Right hindlimb (tissue), 1 donor: ENCODE measurements around the gene MEIS3.
"Not testable (repeated sequence)": the region's sequence is repeated elsewhere in the genome, so short reads cannot be mapped to it uniquely, and the experiment has no call there.

ENCODE experiments used
- DNase-seq: peaks from one replicate; pipeline ENCODE4 v3.0.0-alpha.2; 2018

MEIS3 gene

GRCh38 chr19:47414469-47414868 lies 4.9 kb downstream of the MEIS3 start:
- DNase-seq = no peak

GRCh38 chr19:47413941-47414340 lies 5.4 kb downstream of the MEIS3 start:
- DNase-seq = no peak

DNA sequence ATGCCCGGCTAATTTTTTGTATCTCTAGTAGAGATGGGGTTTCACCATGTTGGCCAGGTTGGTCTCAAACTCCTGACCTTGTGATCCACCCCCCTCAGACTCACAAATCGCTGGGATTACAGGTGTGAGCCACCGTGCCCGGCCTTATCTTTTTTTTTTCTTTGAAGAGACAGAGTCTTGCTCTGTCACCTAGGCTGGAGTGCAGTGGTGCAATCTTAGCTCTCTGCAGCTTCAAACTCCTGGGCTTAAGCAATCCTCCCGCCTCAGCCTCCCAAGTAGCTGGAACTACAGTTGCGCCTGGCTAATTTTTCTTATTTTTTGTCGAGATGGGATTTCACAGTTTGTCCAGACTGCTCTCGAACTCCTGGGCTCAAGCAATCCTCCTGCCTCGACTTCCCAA lies 7.6 kb downstream of the MEIS3 start:
- not testable (repeated sequence) for DNase-seq

GRCh38 chr19:47411101-47411500 lies 8.2 kb downstream of the MEIS3 start:
- DNase-seq = no peak

- no peak for DNase-seq
Observed at GRCh38 chr19:47408156-47408938, 11.0 kb downstream of the MEIS3 start.

DNA sequence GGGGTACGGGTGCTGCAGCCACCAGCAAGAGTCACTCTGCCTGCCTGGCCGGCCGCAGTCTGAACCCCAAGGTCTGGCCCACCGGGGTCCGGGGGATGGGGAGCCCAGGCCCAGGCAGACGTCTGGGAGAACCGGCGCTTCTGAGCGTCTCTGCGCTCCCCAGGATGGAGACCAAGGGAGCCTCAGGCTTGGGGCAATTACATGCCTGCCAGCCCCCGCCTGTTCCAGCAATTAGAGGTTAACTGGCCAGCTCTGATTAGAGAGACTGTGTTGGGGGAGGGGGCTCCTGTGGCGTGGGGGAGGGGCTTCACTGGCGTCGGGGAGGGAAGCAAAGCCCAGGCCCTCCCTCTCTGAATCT lies 11.9 kb downstream of the MEIS3 start:
- DNase-seq = no peak

DNA sequence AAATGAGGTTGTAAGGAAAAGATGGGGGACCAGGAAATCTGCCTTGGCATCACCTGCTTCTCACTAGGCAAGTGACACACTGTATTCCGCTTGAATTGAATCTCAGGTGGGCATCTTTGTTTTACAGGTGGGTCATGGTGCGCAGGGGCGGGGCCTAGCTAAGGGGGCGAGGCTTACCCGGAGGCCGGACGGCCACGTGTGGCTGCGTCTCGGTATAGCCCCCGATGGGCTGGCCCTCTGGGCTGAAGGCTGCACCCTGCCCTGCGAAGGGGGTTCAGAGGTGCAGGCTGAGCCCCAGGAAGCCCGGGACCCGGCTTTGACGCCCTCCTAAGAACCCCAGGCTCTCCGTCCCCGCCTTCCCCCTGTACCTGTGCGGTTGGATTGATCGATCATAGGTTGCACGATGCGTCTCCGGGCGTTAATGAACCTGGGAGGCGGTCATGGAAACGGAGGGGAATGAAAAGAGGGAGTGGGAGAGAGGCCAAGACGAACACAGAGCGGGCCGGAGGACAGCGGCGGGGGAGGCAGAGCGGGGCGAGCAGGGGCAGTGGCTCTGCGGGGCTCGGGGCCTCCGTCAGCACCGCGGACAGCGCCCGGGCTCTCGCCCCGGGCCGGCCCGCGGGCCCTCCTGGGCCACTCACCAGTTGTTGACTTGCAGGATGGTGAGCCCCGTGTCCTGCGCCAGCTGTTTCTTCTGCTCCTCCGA lies 12.5 kb downstream of the MEIS3 start:
- DNase-seq = peak; percentile 43

GRCh38 chr19:47405854-47406417 lies 13.4 kb downstream of the MEIS3 start:
- no peak for DNase-seq

DNA sequence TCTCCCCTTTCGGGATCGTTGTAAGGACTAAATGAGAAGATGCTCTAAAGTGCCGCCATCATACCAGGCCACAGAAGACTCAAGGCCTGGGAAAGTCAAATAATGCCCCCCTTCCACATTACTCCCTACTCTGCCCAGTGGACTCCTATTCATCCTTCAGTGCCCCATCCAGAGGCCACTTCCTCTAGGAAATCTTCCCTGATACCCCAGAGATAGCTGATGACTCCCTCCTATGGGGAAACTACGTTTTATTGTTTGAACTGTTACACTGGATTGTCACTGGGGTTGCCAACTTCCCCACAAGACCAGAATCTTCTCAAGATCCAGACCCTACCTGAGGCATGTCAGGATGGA lies 14.2 kb downstream of the MEIS3 start:
- DNase-seq = no peak

DNA sequence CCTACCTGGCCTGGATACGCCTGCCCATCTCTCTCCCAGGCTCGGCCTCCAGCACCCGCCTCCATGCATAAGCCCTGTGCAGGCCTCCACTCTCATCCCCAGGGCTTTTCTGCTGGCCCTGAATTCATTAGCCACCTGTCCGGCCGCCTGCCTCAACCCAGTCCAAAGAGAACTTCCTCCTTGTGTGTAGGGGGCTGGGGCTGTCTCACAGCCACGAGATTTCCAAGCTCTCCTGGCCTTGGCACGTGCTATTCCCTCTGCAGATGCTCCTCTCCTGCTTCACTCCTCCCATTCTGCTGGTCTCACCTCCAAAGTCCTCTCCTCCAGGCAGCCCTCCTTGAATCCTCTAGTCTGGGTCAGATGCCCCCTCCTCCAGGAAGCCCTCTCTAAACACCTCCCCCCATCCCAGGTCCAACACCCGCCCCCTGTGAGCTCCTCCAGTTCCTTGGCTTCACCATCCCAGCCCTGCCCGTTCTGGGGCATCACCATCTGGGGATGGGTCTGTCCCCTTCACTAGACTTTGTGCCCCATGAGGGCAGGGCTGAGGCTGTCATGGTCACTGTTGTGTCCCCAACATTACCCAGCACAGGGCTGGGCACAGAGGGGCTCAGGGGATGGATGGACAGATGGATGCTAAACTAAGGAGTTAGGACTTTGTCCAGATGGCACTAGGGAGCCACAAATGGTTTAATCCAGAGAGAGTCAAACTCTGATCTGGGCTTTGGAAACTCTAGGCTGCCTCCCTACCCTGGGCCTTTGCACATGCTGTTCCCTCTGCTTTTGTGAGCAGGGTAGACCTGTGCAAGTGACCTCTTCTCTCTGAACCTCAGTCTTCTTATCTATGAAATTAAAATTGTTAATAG lies 14.8 kb downstream of the MEIS3 start:
- no peak for DNase-seq

DNA sequence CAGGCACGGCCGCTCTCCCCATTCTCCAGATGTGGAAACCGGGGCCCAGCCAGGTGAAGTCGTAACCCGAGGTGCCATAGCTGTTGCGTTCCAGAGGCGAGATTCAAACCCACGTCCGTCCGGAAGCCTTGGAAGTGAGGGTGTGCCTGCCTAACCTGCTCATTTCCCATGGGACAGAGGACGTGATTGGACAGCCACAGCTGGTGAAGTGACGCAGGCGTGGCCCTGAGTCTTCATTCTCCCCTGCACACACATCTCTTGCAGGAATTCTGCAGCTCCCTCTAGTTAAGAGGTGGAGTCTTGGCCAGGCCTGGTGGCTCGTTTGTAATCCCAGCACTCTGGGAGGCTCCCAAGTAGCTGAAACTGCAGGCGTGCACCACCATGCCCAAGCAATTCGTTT lies 16.8 kb downstream of the MEIS3 start:
- DNase-seq = no peak

- DNase-seq = no peak
Observed at GRCh38 chr19:47398707-47399597, 20.4 kb downstream of the MEIS3 start.

DNA sequence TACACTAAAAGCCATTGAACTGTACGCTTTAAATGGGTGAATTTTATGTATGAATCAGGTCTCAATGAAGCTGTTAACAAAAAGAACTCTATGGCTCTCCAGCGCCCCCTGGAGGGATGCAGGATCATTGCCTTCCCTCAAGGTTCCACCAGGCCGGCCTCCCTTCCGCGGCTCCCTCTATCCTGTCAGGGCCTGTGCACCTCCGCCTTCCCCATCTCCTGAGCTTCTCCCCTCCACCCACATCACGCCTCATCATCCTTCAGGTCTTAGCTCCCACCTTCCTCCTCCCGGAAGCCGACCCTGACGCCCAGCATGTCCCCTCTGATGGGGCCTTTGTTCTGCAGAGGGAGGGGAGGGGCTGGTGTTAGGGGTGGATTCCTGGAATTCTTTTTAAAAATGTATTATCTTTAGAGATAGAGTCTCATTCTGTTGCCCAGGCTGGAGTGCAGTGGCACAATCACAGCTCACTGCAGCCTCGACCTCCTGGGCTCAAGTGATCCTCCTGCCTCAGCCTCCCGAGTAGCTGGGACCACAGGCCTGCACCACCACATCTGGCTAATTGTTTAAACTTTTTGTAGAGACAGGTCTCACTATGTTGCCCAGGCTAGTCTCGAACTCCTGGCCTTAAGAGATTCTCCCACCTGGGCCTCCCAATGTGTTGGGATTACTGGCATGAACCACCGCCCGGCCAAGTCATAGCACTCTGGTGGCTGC lies 27.7 kb downstream of the MEIS3 start:
- peak; percentile 68 for DNase-seq

- no peak for DNase-seq
Observed at GRCh38 chr19:47390533-47391488, 28.5 kb downstream of the MEIS3 start.

- no peak for DNase-seq
Observed at GRCh38 chr19:47389150-47389556, 30.2 kb downstream of the MEIS3 start.

DNA sequence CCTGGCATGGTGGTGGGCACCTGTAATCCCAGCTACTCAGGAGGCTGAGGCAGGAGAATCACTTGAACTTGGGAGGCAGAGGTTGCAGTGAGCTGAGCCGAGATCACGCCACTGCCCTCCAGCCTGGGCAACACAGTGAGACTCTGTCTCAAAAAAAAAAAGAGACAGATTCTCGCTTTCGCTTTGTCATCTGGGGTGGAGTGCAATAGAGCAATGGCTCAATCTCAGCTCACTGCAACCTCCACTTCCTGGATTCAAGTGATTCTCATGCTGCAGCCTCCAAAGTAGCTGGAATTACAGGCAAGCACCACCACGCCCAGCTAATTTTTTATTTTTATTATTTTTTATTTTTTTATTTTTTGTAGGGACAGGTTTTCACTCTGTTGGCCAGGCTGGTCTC lies 30.6 kb downstream of the MEIS3 start:
- not testable (repeated sequence) for DNase-seq

DNA sequence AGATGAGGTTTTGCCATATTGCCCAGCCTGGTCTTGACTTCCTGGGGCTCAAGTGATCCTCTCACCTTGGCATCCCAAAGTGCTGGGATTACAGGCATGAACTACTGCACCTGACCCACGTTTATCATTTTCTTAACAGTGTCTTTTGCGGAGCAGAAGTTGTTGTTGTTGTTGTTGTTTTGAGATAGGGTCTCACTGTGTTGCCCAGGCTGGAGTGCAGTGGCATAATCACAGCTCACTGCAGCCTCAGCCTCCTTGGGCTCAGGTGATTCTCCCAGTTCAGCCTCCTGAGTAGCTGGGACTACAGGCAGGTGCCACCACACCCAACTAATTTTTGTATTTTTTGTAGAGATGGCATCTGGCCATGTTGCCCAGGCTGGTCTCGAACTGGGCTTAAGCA lies 31.7 kb downstream of the MEIS3 start:
- not testable (repeated sequence) for DNase-seq

DNA sequence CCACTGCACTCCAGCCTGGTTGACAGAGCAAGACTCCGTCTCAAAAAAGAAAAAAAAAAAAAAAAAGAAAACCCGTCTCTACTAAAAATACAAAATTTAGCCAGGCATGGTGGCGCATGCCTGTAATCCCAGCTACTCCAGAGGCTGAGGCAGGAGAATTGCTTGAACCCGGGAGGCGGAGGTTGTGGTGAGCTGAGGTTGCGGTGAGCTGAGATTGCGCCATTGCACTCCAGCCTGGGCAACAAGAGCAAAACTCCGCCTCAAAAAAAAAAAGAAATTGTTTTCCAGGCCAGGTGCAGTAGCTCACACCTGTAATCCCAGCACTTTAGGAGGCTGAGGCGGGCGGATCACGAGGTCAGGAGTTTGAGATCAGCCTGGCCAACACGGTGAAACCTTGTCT lies 32.7 kb downstream of the MEIS3 start:
- DNase-seq = not testable (repeated sequence)

GRCh38 chr19:47384533-47384932 lies 34.8 kb downstream of the MEIS3 start:
- not testable (repeated sequence) for DNase-seq

DNA sequence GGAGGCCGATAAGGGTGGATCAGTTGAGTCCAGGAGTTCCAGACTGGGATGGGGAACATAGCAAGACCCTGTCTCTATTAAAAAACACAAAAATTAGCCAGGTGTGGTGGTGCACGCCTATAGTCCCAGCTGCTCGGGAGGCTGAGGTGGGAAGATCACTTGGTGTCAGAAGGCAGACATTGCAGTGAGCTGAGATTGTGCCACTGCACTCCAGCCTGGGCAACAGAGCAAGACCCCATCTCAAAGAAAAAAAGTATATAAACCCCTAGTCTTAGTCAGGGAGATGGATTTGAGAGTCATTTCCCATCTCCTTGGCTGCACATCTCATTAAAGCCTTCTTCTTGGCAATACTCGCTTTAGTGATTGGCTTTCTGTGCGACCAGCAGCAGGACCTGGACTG lies 35.4 kb downstream of the MEIS3 start:
- DNase-seq = not testable (repeated sequence)
